HL-60 (cell line): ENCODE measurements around the gene FAM107B.
"Not testable (repeated sequence)": the region's sequence is repeated elsewhere in the genome, so short reads cannot be mapped to it uniquely, and the experiment has no call there.

Experiments
- DNase-seq, 2 experiments: peaks; one replicate each; pipeline ENCODE4 v3.0.0-alpha.2; 2010 to 2020; ENCODE audit warnings: low read depth in 1 of 2, low spot score in 1 of 2
- H3K27ac ChIP-seq: fragments of 250-450 bp; sonication (Bioruptor Pico); replicated peaks from 2 replicates; pipeline ENCODE4 v1.5.1; 2020; ENCODE audit warnings: mild to moderate bottlenecking, moderate library complexity
- H3K27me3 ChIP-seq: fragments of 250-450 bp; sonication (Bioruptor Pico); 2 replicates; pipeline ENCODE4 v1.5.1; 2021; ENCODE audit warnings: mild to moderate bottlenecking, moderate library complexity; ENCODE audit not compliant: insufficient read depth, poor library complexity, severe bottlenecking
- H3K4me3 ChIP-seq: replicated peaks from 2 replicates; pipeline ENCODE4 v1.5.1; 2011; ENCODE audit warnings: mild to moderate bottlenecking, control low read depth, low read length; ENCODE audit not compliant: insufficient read depth
- GABPA ChIP-seq: IDR thresholded peaks from 2 replicates; pipeline ENCODE4 v1.6.1; 2012; ENCODE audit warnings: low read depth
- POLR2AphosphoS5 ChIP-seq: IDR thresholded peaks from 2 replicates; pipeline ENCODE4 v1.6.1; 2012; ENCODE audit warnings: low read depth
- REST ChIP-seq: IDR thresholded peaks from 2 replicates; pipeline ENCODE4 v1.6.1; 2012; ENCODE audit warnings: low read depth; ENCODE audit not compliant: insufficient replicate concordance
- SPI1 ChIP-seq: IDR thresholded peaks from 2 replicates; pipeline ENCODE4 v1.6.1; 2012; ENCODE audit warnings: low read depth, mild to moderate bottlenecking, borderline replicate concordance
- TF ChIP-seq, protein P1 (sequence below): IDR thresholded peaks from one replicate; pipeline ENCODE4 v1.5.1; 2011; ENCODE audit warnings: low read length, control low read depth, inconsistent platforms; ENCODE audit not compliant: insufficient read depth

The FAM107B gene

GRCh38 chr10:14645239-14645960 is 129.3 kb downstream of the FAM107B start:
- Histone ChIP-seq H3K4me3 (no peak overlapping the region), H3K27me3 (no peaks in the 10 kb centered on the region), H3K27ac (no peak overlapping the region)
- DNase-seq = no peak
- TF ChIP-seq GABPA (no peak), REST (no peak), POLR2AphosphoS5 (no peak), SPI1 (no peak)
- TF ChIP-seq, protein P1, sequence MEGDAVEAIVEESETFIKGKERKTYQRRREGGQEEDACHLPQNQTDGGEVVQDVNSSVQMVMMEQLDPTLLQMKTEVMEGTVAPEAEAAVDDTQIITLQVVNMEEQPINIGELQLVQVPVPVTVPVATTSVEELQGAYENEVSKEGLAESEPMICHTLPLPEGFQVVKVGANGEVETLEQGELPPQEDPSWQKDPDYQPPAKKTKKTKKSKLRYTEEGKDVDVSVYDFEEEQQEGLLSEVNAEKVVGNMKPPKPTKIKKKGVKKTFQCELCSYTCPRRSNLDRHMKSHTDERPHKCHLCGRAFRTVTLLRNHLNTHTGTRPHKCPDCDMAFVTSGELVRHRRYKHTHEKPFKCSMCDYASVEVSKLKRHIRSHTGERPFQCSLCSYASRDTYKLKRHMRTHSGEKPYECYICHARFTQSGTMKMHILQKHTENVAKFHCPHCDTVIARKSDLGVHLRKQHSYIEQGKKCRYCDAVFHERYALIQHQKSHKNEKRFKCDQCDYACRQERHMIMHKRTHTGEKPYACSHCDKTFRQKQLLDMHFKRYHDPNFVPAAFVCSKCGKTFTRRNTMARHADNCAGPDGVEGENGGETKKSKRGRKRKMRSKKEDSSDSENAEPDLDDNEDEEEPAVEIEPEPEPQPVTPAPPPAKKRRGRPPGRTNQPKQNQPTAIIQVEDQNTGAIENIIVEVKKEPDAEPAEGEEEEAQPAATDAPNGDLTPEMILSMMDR = no peak

- H3K4me3 ChIP-seq = no peak overlapping the region
- no peaks in the 10 kb centered on the region for H3K27me3 ChIP-seq
- H3K27ac ChIP-seq = no peak overlapping the region
- TF ChIP-seq POLR2AphosphoS5 (no peak), SPI1 (no peak), GABPA (no peak), REST (no peak)
- TF ChIP-seq, protein P1 = no peak
- DNase-seq = no peak
These were observed 135.1 kb downstream of the FAM107B start for GRCh38 chr10:14639637-14640036.

- no peaks in the 10 kb centered on the region for H3K27me3 ChIP-seq
- H3K4me3 ChIP-seq = no peak overlapping the region
- no peak for DNase-seq
- no peak overlapping the region; the same call in 1 of the 2 replicates for H3K27ac ChIP-seq
- TF ChIP-seq GABPA = no peak
- TF ChIP-seq, protein P1 = no peak
- TF ChIP-seq REST = no peak
- TF ChIP-seq POLR2AphosphoS5 = no peak
- no peak for TF ChIP-seq SPI1
These were observed 139.5 kb downstream of the FAM107B start for GRCh38 chr10:14635043-14635710.

DNA sequence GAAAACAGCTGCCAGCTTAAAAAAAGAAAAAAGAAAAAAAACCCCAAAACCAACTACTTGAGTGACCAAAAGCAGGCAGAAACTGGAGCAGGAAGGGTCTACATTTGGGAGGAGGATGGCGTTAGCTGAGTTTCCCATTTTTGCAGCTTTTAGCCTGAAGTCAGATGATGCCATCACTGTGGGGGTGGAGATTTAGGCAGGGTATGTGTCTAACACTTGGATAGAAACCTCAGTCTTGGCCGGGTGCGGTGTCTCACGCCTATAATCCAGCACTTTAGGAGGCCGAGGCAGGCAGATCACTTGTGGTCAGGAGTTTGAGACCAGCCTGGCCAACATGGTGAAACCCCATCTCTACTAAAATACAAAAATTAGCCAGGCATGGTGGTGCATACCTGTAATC is 140.1 kb downstream of the FAM107B start:
- not testable (repeated sequence) for H3K4me3 ChIP-seq, H3K27ac ChIP-seq, H3K27me3 ChIP-seq
- peak in 1 of 2 experiments; percentile 32 for DNase-seq
